GM19468 (cell line): ENCODE data around the gene GPC1.

Source experiments
- ATAC-seq: cut with Tn5 transposase; IDR thresholded peaks from one replicate; pipeline ENCODE4 v1.9.1; 2021; ENCODE audit warnings: mild to moderate bottlenecking, moderate library complexity, moderate number of reproducible peaks; ENCODE audit not compliant: unreplicated experiment; ENCODE audit errors: extremely low read depth

Gene GPC1

GRCh38 chr2:240396623-240397541 is 38.6 kb upstream of the GPC1 start:
- no peak for ATAC-seq

GRCh38 chr2:240397542-240397916 is 37.9 kb upstream of the GPC1 start:
- no peak for ATAC-seq

- ATAC-seq = no peak
Measured at GRCh38 chr2:240397924-240398645, 37.4 kb upstream of the GPC1 start.

- ATAC-seq = no peak
Measured at GRCh38 chr2:240398661-240399267, 36.7 kb upstream of the GPC1 start.

- ATAC-seq = no peak
Measured at GRCh38 chr2:240399419-240400324, 35.8 kb upstream of the GPC1 start.

GRCh38 chr2:240400371-240401161 is 34.9 kb upstream of the GPC1 start:
- no peak for ATAC-seq

- no peak for ATAC-seq
Measured at GRCh38 chr2:240401308-240401707, 34.2 kb upstream of the GPC1 start.

GRCh38 chr2:240401781-240402551 is 33.5 kb upstream of the GPC1 start:
- ATAC-seq = no peak

- ATAC-seq = no peak
Measured at GRCh38 chr2:240402566-240403272, 32.7 kb upstream of the GPC1 start.

GRCh38 chr2:240403396-240404104 is 31.9 kb upstream of the GPC1 start:
- ATAC-seq = no peak

- no peak for ATAC-seq
Measured at GRCh38 chr2:240404174-240404852, 31.1 kb upstream of the GPC1 start.

GRCh38 chr2:240405133-240405532 is 30.3 kb upstream of the GPC1 start:
- no peak for ATAC-seq

GRCh38 chr2:240405684-240406313 is 29.7 kb upstream of the GPC1 start:
- no peak for ATAC-seq

- ATAC-seq = no peak
Measured at GRCh38 chr2:240407090-240407489, 28.4 kb upstream of the GPC1 start.

GRCh38 chr2:240410004-240410403 is 25.5 kb upstream of the GPC1 start:
- ATAC-seq = no peak

- no peak for ATAC-seq
Measured at GRCh38 chr2:240410808-240411207, 24.7 kb upstream of the GPC1 start.
